ENCODE results near the gene HIP1R. TPM values are rescaled to one million over a fixed set of nuclear protein-coding genes. Genes with fewer than 3 reads are reported as not detected.

The HIP1R gene
- total RNA-seq, 1 experiment from 2014 or later = 20.6 TPM

GRCh38 chr12:122860854-122861586, 25.8 kb downstream of the HIP1R start:
- DNase-seq (ENCODE audit: low read depth) = no peak

- no peak for DNase-seq (ENCODE audit: low read depth)
These were observed 26.3 kb downstream of the HIP1R start for GRCh38 chr12:122861587-122861970.

GRCh38 chr12:122862110-122862634, 26.9 kb downstream of the HIP1R start:
- no peak for DNase-seq (ENCODE audit: low read depth)

- DNase-seq (ENCODE audit: low read depth) = no peak
These were observed 27.8 kb downstream of the HIP1R start for GRCh38 chr12:122862872-122863701.

- no peak for DNase-seq (ENCODE audit: low read depth)
These were observed 29.6 kb downstream of the HIP1R start for GRCh38 chr12:122864894-122865253.

GRCh38 chr12:122865268-122866231, 30.3 kb downstream of the HIP1R start:
- DNase-seq (ENCODE audit: low read depth) = no peak

- DNase-seq (ENCODE audit: low read depth) = no peak
These were observed 31.1 kb downstream of the HIP1R start for GRCh38 chr12:122866379-122866778.

- DNase-seq (ENCODE audit: low read depth) = no peak
These were observed 31.8 kb downstream of the HIP1R start for GRCh38 chr12:122866950-122867607.

- no peak for DNase-seq (ENCODE audit: low read depth)
These were observed 32.6 kb downstream of the HIP1R start for GRCh38 chr12:122867691-122868461.

- DNase-seq (ENCODE audit: low read depth) = no peak
These were observed 33.4 kb downstream of the HIP1R start for GRCh38 chr12:122868471-122869177.

- DNase-seq (ENCODE audit: low read depth) = no peak
These were observed 34.1 kb downstream of the HIP1R start for GRCh38 chr12:122869207-122869973.

GRCh38 chr12:122870163-122870842, 35.0 kb downstream of the HIP1R start:
- DNase-seq (ENCODE audit: low read depth) = no peak

- no peak for DNase-seq (ENCODE audit: low read depth)
These were observed 35.8 kb downstream of the HIP1R start for GRCh38 chr12:122870867-122871664.

GRCh38 chr12:122871851-122872780, 36.9 kb downstream of the HIP1R start:
- DNase-seq (ENCODE audit: low read depth) = peak; percentile 46

GRCh38 chr12:122872815-122873361, 37.6 kb downstream of the HIP1R start:
- DNase-seq (ENCODE audit: low read depth) = no peak

- no peak for DNase-seq (ENCODE audit: low read depth)
These were observed 38.3 kb downstream of the HIP1R start for GRCh38 chr12:122873540-122873939.

All from Daoy (cell line).